ENCODE results near the gene TMEM178A.

DNA sequence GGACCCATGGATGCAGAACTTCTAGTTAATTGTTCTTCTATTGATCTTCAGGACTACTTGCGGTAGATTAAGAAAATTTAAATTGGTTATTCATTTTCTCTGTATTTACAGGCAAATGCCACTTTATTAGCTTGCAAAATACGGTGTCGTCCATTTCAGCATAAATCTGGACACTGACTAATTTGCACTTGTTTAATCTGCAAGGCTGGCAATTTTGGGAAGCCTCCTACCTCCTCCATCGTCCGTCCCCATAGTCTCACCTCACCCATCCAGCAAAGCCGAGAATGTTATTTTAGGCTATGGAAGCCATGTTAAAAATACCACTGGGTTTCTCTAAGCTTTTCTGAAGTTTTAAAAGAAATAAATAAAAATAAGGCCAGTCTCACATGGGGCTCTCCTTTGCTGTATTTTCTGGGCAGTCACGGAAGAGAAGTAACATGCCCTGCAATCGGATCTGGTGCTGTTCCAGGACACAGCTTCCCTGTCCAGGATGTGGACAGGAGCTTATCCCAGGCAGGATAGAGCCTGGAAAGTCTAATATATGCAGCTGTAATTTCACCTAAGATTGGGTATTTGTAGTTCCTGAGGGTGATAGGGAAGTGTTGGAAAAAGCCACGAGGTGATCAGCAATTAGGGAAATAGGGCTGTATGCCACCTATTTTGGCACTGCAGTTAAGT is 17.4 kb downstream of the TMEM178A start:
- TF ChIP-seq, protein P1, sequence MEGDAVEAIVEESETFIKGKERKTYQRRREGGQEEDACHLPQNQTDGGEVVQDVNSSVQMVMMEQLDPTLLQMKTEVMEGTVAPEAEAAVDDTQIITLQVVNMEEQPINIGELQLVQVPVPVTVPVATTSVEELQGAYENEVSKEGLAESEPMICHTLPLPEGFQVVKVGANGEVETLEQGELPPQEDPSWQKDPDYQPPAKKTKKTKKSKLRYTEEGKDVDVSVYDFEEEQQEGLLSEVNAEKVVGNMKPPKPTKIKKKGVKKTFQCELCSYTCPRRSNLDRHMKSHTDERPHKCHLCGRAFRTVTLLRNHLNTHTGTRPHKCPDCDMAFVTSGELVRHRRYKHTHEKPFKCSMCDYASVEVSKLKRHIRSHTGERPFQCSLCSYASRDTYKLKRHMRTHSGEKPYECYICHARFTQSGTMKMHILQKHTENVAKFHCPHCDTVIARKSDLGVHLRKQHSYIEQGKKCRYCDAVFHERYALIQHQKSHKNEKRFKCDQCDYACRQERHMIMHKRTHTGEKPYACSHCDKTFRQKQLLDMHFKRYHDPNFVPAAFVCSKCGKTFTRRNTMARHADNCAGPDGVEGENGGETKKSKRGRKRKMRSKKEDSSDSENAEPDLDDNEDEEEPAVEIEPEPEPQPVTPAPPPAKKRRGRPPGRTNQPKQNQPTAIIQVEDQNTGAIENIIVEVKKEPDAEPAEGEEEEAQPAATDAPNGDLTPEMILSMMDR (IDR thresholded peaks at IDR 0.05) = no peak
- TF ChIP-seq EZH2 (IDR thresholded peaks at IDR 0.05) = no peak

All from neural progenitor cell (in vitro differentiated cells).